ENCODE results near the gene TDRD7.

TDRD7 gene

DNA sequence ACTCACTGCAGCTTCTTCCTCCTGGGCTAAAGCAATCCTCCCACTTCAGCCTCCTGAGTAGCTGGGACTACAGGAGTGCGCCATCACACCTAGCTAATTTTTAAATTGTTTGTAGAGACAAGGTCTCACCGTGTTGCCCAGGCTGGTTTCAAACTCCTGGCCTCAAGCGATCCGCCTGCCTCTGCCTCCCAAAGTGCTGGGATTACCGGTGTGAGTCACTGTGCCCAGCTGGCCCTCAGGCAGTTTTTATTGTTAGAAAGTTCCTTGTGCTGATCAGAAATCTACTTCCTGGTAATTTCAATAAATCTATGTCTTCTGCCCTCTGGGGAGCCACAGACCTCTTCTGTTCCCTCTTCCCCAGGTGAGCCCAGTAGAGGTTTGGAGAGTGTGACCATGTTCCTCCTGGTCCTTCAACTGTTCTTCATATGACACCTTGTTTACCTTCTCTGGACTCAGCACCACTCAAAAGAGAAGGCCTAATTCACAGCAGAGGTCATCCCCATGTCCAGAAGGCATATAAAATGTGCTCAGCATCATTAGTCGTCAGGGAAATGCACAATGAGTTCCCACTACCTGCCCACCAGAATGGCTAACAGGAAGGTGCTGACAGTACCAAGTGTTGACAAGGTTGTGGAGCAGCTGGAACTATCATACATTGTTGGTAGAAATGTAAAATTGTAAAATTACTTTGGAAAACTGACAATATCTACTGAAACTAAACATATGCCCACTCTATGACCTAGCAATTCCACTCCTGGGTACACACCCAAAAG is 99.9 kb downstream of the TDRD7 start:
- DNase-seq = no peak

DNA sequence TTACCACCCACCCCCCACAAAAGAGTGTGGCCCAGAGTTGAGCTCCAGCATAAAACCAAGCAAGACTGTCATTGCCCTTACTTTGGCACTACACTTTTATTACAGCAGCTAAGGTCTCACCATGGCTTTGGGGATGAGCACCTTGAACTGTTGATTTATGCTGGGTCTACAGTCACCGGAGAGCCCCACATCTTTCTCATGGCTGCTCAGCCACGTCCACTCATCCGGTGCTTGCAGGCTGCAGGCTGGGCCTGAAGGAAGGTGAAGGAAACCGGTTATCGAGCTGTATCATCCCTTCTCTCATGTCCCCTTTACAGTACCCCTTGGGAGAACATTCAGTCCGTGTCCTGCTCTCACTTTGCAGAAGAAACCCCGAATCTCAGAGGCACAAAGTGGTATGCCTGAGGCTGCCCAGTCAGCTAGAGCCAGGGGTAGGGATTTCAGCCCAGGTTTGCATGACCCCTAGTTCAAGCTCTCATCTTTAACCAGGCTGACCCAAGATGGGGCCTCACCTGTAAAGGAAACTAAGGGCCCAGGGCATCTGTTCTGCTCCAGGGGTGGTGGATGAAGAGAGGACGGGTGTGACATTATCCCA is 101.2 kb downstream of the TDRD7 start:
- DNase-seq = no peak

DNA sequence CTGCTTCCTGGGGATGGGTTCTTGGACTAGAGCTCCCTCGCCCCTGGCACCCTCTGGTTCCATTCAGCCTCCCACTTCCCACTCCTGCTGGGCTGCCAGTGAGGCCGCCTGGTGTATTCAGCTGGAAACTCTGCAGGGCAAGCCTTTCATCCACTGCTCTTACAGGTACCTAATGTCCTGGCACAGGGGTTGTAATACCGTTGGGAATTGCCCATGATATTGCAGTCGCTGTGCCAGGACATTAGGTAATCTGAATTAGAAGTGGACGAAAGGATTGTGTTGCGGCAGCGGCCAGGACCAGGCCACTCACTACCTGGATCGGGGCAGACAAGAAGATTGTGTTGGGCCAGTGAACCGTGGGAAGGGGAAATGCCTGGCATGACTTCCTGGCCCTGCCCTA is 102.6 kb downstream of the TDRD7 start:
- DNase-seq = no peak

DNA sequence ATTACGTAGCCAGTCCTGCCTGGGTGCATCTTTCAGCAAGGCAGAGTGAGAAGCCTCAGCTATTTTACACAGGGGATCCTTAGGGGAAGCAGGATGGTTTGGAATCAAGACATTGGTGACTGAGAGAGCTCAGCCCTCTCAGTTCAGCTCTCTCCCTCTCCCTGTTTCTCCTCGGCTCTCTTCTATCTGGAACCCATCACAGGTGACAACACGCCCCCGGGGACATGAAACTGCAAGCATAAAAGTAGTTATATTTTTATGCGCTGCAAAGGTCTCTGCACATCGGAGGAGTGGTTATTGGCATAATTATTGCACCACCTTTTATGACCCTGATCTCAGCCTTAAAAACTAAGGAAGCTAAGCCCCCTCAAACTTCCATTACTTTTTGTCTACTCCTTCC is 103.8 kb downstream of the TDRD7 start:
- DNase-seq = no peak

DNA sequence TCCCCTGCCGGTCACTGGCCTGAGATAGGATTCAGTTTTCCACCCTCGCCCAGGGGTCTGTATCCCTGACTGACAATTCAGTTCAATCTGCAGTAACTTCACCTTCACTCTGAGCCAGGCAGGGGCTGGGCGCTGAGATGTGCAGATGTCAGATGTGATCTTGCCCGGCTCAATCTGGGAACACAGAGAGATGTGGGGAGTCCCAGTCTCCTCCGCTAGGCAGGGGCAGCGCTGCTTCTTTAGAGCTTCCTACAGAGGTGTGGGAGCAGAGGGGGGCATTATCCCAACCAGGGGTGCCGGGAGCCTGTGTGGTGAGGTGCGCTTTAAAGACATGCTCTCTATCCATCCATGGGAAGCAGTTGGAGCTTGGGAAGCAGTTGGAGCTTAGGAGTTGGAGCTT is 104.2 kb downstream of the TDRD7 start:
- no peak for DNase-seq

DNA sequence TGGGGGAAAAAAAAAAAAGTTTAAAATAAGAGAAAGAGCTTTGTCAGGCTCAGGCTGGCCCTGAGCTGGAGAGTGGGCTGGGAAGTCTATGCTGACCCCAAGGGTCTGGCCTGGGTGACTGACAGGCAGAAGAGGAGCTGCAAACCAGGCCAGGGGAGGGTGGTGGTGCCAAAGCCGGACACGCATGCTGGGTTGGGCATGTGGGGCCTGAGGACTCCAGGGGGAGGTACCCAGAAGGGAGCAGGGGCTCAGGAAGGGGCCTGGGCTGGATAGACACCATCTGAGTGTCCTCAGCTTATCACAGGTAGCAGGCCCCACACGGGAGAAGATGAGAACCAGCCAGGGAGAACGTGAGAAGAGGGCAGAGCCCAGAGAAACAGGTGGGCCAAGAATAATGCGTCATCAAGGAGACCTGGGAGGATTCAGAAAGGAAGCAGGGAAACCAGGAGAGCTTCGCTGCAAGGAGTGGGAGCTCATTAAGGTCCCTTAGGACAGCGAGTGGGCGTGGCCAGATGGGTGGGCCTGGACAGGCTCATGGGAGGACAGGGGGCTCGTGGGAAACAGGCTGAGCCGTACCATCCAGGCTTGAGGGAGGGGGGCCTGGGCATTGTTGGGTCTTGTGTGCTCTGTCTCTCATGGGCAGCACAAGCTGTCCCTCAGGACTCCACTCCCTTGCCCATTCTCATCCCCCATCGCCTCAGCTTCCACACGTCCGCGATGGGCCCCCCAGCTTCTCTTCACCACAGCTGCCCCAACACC is 105.6 kb downstream of the TDRD7 start:
- DNase-seq = no peak

DNA sequence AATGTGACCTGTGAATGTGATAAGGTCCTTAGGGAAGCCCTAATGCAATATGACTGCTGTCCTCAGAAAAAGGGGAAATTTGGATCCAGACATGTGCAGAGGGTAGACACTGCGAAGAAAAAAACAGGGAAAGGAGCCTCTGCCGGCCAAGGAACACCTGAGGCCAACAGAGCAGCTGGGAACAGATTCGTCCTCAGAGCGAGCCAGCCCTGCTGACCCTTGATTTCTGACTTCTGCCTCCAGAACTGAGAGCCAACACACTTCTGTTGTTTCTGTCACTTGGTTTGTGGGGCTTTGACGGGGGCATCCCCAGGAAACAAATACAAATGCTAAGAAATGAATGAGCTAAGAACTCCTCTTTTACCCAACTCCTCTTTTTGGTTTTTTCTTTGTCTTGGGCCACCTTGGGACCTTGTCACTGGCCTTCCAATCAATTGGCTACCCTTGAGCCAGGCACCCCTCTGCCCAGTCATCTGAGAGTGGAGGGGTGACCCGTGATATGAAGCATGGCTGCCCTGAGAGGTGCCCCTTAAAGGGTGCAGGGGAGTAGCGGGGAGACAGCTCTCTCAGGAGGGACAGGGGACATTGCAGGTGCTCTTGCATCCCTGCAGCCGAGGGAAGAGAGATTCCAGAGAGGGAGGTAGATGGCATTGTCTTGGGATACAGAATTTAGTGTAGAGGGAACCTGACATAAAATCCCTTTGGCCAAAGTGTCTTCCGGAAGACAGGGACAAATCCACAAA is 106.4 kb downstream of the TDRD7 start:
- DNase-seq = no peak

DNA sequence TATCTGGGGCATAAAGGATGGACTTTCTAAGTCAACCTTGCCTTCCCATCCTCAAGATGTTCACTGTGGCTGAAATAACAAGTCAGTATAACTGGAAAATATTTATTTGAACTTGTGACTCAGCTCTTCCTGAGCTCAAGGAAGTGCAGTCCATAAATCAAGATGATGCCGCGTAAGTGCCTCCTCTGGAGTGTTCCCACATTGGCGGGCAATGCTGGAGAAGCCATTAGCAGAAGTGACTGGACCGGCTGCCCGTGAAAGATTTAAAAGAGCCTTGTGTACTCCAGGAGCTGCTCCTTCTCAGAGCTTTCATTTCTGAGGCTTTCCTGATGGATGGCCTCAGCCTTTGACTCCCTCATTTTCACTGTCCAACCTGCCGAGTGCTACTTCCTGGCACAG is 107.0 kb downstream of the TDRD7 start:
- DNase-seq = no peak

DNA sequence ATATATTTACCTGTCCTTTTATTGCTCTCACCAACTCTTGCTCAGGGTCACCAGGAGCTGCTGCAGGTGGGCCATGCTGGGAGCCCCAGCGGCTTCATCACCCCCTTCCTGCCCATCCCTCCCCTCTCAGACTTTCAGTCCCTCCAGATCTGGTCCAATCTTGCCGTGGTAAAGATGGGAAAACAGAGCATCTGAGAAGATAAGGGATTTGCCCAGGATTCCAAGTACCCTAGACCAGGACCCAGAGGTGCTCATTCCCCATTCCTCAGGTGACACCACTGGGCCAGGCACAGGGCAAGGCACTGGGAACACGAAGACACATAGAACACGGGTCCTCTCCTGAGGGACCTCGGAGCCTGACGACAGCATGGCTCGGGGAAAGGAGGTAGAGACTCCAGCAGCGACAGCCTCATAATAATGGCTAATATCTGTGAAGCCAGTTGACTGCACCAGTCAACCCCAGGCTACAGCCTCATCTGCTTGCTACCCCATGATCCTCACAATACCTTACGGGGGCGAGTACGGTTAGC is 107.6 kb downstream of the TDRD7 start:
- DNase-seq = no peak

DNA sequence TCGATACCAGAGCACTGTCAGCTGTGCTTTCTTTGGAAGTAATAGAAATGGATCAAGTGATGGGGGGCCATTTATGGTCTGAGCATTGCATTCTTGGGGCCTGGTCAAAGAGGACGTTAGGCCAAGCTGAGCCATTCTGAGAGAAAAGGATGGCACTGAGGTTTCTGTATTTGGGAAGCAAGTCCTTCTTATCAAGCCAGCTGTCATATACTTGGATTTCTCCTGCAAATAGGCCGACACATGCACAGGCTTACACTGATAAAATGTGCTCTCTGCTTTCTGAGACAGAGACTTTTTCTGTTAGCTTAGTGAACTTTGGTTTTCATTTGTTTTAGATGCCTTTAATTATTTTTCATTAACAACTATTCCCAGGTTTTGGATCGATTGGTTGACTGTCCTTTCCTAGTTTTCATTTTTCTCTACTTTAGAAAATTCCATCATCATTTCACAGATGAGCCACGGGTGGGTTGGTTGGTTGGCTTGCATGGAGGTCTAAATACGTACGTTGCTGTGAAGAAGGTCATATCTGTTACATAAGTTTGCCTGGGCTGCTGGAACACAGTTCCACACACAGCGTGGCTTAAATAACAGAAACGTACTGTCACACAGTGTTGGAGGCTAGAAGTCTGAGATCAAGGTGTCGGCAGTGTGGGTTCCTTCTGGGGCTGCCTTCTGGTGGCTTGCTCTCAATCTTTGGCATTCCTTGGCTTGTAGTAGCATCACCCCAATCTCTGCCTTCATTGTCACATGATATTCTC is 109.9 kb downstream of the TDRD7 start:
- DNase-seq = no peak

DNA sequence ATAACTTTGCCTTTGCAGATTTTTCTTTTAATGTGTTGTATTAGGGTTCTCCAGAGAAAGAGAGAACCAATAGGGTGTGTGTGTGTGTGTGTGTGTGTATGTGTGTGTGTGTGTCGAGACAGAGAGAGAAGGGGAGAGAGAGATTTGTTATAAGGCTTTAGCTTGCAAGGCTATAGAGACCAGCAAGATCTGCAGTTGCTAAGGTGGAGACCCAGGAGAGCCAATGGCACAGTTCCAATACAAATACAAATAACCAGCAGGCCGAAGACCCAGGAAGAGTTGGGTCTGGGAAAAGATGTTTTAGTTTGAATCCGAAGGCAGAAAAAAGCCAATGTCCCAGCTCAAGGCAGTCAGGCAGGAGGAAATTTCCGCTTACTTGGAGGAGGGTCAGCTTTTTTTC is 112.5 kb downstream of the TDRD7 start:
- DNase-seq = no peak

DNA sequence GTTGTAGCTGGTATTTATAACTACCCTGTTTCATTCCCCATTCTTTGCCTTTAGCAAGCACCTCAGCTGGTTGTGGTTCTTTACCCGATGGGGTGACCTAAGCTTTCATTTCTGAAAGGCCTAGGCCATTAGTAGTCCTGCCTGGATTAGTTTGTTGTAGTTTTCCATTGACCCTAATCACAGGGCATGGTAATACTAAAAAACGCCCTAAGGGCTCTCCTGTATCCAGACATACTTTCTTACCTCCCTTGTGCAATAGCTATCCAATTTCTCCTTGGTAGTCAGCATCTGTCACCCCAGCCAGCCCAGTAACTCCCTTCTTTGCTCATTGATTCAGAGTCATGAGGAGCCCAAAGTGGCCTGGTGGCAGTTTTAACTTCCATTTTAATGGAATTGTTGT is 113.6 kb downstream of the TDRD7 start:
- DNase-seq = no peak

DNA sequence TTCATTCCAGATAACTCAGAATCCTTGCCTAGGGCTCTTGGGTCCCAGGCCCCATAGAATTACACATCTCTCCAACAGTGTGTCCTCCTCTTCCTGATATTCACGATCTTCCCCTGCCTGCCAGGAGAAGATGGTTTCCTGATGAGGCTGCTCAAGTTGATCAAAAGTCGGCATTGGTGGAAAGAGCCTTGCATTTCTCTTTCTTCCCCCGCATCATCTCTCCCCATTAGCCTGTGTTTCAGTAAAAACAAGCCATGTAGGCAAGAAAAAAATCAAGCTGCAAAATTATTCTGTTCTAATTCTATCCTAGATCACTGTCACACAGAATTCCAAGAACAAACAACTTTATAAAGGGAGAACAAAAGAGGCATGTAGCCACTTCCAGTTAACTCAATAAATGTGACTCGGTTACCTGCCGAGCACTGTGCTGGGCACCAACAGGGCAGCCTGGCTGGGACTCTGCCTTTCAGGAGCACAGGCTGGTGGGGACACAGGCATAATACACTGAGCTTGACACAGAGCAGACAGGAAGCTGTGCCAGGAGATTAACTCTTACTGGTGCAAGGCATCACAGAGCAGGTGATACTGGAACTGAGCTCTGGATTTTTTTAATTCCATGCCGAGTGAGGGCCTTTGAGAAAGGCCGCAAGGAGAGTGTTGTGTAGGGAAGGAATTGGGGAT is 115.1 kb downstream of the TDRD7 start:
- DNase-seq = no peak

DNA sequence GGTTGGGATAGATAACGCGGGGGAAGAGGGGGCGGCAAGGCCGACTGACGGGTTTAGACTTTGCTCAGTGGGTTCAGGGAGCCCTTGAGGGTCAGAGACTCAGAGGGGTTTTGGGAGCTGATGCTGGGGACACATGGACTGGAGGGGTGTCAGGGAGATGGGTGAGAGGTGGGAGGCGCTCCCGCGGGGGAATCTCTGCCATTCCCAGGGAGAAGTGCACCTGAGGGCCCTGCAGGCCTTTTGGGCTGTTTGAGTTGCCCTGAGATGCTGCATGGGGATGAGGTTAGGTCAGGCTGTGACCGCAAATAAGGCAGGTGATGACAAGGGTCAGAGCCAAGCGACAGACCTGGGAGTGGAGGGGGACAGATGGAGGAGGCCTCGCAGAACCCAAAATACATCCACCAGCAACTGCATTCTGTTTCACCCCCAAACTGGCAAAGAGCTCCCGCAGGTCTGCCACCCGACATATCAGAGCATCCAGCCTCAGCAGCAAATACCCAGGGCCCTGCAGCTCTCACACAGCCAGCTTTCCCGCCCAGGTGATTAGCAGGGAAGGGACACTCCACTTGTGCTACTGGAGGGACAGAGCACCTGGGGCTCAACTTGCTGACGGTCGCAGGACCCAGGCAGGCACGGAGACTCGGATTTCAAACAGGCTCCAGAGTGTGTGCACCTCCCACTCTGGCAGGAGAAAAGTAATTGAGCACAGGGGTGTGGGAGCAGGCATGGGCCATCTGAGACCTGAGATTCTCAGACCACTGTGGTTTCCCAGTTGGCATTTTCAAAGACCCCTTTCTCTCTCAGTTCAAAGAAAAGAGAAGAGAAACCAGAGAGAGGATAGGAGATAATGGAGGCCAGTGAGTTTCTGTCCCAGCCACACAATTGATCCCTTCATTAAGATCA is 116.0 kb downstream of the TDRD7 start:
- no peak for DNase-seq

DNA sequence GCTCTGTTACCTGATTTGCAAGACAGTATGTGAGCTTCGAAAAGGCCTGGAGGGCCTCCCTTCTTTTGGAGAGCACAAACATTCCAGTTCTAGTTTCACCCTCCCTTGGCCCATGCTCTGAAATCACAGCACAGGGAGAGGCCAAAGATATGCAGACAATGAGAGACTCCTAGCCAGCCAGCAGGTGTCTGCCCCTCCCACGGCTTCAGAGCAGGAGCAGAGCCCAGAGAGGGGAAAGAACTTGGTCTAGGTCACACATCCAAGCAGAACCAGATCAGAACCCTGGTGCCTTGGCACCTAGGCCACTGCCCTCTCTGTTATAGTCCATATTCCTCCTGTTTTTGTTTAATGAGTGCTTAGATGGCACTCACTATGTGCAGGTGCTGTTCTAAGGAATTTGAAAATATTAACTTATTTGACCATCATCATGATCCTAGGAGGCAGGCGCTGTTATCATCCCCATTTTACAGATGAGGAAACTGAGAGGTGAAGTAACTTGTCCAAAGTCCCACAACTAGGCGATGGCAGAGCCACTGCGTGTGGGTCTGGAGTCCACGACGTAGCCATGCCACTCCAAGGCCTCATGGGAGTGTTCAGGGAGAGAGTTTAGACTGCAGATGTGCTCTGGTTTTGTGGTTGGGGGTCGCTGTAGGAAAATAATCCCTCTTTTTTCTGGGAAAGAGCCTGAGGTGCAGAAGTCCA is 116.8 kb downstream of the TDRD7 start:
- no peak for DNase-seq

DNA sequence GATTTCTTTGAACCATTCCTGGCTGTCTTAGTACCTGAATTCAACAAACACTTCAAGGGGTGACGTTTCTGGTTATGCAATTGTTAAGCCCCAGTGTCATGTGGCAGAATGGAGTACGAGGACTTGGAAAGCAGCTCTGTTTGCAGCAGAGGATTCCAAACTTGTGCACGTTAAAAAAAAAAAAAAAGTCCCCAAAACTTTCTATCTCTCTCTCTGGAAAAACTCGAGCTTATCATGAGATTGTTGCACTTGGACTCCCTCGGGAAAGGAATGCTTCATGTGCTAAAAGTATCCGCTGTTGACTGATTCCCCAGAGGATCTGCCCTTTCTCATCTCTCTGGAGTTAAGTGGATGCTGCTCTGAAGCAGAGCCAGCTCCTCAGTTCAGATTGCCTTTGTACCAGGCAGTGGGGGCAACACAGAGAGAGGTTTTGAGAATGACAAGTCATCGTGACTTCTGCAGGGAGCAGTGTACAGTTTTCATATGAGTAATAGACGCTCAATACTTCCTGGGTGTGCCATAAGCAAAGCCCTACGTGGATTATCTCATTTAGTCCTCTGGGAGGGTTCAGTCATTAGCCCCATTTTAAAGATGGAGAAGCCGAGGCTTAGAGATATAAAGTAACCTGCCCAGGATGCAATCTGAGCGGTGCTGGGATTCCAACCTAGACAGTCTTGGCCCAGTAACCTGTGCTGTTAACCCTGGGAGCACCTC is 117.6 kb downstream of the TDRD7 start:
- no peak for DNase-seq

DNA sequence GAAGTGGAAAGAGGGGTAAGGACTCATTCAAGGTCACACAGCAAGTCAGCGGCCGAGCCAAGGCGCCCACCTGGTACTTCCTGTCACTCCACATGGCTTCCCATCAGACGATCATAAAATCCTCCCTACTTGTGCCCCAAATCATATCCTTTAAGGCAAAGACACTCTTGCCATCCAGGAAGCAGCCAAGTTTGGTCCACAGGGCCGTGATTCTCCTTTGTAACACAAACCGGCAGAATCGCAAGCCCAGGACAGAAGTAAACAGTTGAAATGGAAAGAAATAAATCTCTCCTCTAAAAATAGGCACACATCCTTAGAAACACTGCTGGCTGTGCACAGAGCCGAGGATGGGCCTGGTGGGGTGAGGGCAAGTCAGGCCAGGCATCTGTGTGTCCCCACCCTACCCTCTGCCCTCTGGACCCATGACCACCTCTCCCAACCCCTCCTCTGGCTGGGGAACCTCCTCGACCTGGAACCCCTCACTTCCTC is 120.0 kb downstream of the TDRD7 start:
- no peak for DNase-seq

DNA sequence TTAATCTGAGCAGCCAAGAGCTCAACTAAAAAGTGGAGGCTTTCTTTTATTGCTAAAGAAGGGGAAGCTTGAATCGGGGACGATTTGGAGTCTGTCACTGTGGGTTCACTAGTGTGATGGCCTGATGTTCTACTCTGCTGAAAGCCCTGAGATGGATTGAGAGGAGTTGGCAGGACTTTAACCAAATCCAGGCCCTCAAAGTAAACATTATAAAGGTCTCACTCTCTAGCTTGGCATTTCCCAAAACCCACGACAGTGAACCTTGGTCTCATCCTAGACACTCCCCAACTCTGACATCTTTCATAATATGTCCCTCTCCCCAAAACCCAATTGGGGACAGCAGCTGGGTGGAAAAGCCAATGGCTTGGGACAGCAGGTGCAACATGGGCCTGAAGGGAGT is 122.3 kb downstream of the TDRD7 start:
- DNase-seq = no peak

DNA sequence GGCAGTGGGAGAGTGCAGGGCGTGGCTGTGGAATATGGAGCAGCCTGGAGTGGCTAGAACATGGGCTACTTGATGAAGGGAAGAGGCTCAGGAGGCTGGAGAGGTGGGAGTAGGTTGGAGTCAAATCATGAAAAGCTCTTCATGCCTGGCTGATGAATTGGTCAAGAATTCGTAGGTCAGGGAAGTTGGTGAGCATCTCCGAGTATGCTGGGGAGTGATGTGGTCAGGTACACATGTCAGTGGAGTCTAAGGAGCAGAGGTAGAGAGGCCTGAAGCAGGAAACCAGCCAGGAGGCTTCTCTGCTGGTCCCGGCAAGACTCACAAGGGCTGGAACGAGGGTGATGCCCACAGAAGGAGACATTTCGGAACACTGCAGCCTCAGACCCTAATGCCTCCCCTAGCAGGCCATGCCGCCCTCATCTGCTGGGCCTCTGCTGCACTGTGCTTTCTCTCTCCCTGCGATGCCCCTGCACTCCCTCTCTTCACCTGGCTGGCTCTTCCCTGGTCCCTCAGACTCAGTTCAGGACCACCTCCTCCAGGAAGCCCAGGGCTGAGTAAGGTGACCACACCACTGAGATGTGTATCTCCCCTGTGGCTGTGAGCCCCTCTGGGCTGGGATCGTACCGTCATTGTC is 123.2 kb downstream of the TDRD7 start:
- no peak for DNase-seq
